Measurements from ENCODE around the gene HUNK.

The HUNK gene

DNA sequence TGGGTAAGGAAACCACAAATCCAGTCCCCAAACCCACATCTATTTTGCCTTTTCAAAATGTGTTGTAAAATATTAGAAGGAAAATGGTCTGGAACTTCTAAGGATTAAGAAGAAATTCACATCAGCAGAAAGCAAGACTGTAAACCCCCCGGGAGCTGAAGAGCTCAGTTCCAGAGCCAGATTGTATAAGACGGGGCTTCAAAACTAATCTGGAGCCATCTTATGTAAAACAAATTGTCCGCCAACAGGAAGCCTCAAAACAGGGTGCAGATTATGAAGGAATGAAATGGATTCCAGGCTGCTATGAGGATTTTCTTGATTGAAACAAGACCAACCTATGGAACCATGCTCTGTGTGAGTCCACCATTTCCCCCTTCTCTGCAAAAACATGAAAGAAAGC is 25.1 kb upstream of the HUNK start:
- Histone ChIP-seq H3K27me3 (replicated peaks; ENCODE audit: insufficient read depth, low read length) (no peaks in the 10 kb centered on the region), H3K9me3 (replicated peaks; ENCODE audit: insufficient read depth, low read length) (no peaks in the 10 kb centered on the region), H4K20me1 (ENCODE audit: insufficient read depth, low read length) (no peaks in the 10 kb centered on the region), H3K36me3 (replicated peaks; ENCODE audit: insufficient read depth, low read length) (no peaks in the 10 kb centered on the region), H2AFZ (ENCODE audit: low read length) (no peak overlapping the region), H3K4me2 (ENCODE audit: low read depth, low read length) (no peak overlapping the region), H3K27ac (ENCODE audit: low read length) (no peak overlapping the region), H3K79me2 (ENCODE audit: low read length) (no peaks in the 10 kb centered on the region), H3K4me3 (ENCODE audit: low read length) (no peak overlapping the region), H3F3A (ENCODE audit: insufficient read depth, low read length) (no peaks in the 10 kb centered on the region), H3K4me1 (ENCODE audit: low read length) (no peaks in the 10 kb centered on the region), H3K9me2 (replicated peaks; ENCODE audit: insufficient read depth, low read length) (no peaks in the 10 kb centered on the region), H3K9ac (ENCODE audit: low read length) (no peak overlapping the region)
- no peak for TF ChIP-seq EZH2 (optimal IDR thresholded peaks at IDR 0.05; ENCODE audit: low read depth, low read length)
- no peak for DNase-seq

- H3K79me2 ChIP-seq (ENCODE audit: low read length) = no peaks in the 10 kb centered on the region
- no peaks in the 10 kb centered on the region for H3K36me3 ChIP-seq (replicated peaks; ENCODE audit: insufficient read depth, low read length)
- H2AFZ ChIP-seq (ENCODE audit: low read length) = no peak overlapping the region
- H3K9ac ChIP-seq (ENCODE audit: low read length) = no peak overlapping the region
- H3K27me3 ChIP-seq (replicated peaks; ENCODE audit: insufficient read depth, low read length) = no peaks in the 10 kb centered on the region
- no peak overlapping the region for H3K4me3 ChIP-seq (ENCODE audit: low read length)
- no peaks in the 10 kb centered on the region for H3K9me3 ChIP-seq (replicated peaks; ENCODE audit: insufficient read depth, low read length)
- no peaks in the 10 kb centered on the region for H3K4me1 ChIP-seq (ENCODE audit: low read length)
- H3F3A ChIP-seq (ENCODE audit: insufficient read depth, low read length) = no peaks in the 10 kb centered on the region
- H3K9me2 ChIP-seq (replicated peaks; ENCODE audit: insufficient read depth, low read length) = no peaks in the 10 kb centered on the region
- H3K4me2 ChIP-seq (ENCODE audit: low read depth, low read length) = no peak overlapping the region
- no peak overlapping the region for H3K27ac ChIP-seq (ENCODE audit: low read length)
- H4K20me1 ChIP-seq (ENCODE audit: insufficient read depth, low read length) = no peaks in the 10 kb centered on the region
- no peak for DNase-seq
- TF ChIP-seq, protein P1, sequence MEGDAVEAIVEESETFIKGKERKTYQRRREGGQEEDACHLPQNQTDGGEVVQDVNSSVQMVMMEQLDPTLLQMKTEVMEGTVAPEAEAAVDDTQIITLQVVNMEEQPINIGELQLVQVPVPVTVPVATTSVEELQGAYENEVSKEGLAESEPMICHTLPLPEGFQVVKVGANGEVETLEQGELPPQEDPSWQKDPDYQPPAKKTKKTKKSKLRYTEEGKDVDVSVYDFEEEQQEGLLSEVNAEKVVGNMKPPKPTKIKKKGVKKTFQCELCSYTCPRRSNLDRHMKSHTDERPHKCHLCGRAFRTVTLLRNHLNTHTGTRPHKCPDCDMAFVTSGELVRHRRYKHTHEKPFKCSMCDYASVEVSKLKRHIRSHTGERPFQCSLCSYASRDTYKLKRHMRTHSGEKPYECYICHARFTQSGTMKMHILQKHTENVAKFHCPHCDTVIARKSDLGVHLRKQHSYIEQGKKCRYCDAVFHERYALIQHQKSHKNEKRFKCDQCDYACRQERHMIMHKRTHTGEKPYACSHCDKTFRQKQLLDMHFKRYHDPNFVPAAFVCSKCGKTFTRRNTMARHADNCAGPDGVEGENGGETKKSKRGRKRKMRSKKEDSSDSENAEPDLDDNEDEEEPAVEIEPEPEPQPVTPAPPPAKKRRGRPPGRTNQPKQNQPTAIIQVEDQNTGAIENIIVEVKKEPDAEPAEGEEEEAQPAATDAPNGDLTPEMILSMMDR (IDR thresholded peaks at IDR 0.05; ENCODE audit: low read length) = no peak
- no peak for TF ChIP-seq EZH2 (optimal IDR thresholded peaks at IDR 0.05; ENCODE audit: low read depth, low read length)
- no peak for TF ChIP-seq EZH2phosphoT487 (IDR thresholded peaks at IDR 0.05; ENCODE audit: low read length)
Measured at GRCh38 chr21:31848326-31848985, 24.4 kb upstream of the HUNK start.

DNA sequence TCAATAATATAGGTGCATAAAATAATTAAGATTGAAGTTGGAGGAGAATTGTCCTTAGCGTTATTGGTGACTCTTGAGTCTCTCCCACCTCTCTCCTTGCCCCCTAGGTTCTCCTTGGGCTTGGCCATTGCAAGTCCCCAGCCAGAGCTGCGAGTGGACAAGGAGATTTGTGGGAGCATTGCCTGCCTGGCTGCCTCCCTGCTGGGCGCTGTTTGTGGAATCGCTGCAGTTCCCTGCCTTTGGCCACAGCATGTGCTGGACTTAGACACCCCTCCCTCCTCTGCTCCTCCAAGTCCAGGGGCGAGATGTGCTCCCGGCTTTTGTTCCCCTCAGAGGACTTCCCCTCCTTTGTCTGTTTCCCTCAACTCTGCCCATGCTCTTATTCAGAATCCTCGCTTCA is 21.9 kb upstream of the HUNK start:
- Histone ChIP-seq H3F3A (ENCODE audit: insufficient read depth, low read length) (no peaks in the 10 kb centered on the region), H3K27me3 (replicated peaks; ENCODE audit: insufficient read depth, low read length) (no peaks in the 10 kb centered on the region), H4K20me1 (ENCODE audit: insufficient read depth, low read length) (no peaks in the 10 kb centered on the region), H2AFZ (ENCODE audit: low read length) (no peak overlapping the region), H3K79me2 (ENCODE audit: low read length) (no peaks in the 10 kb centered on the region), H3K4me1 (ENCODE audit: low read length) (no peaks in the 10 kb centered on the region), H3K9me3 (replicated peaks; ENCODE audit: insufficient read depth, low read length) (no peaks in the 10 kb centered on the region), H3K4me3 (ENCODE audit: low read length) (no peak overlapping the region), H3K4me2 (ENCODE audit: low read depth, low read length) (no peak overlapping the region), H3K36me3 (replicated peaks; ENCODE audit: insufficient read depth, low read length) (no peaks in the 10 kb centered on the region), H3K9me2 (replicated peaks; ENCODE audit: insufficient read depth, low read length) (no peaks in the 10 kb centered on the region), H3K27ac (ENCODE audit: low read length) (no peak overlapping the region), H3K9ac (ENCODE audit: low read length) (no peak overlapping the region)
- TF ChIP-seq EZH2phosphoT487 (IDR thresholded peaks at IDR 0.05; ENCODE audit: low read length) (no peak), EZH2 (optimal IDR thresholded peaks at IDR 0.05; ENCODE audit: low read depth, low read length) (no peak)
- TF ChIP-seq, protein P1 (IDR thresholded peaks at IDR 0.05; ENCODE audit: low read length) = no peak
- DNase-seq = no peak

DNA sequence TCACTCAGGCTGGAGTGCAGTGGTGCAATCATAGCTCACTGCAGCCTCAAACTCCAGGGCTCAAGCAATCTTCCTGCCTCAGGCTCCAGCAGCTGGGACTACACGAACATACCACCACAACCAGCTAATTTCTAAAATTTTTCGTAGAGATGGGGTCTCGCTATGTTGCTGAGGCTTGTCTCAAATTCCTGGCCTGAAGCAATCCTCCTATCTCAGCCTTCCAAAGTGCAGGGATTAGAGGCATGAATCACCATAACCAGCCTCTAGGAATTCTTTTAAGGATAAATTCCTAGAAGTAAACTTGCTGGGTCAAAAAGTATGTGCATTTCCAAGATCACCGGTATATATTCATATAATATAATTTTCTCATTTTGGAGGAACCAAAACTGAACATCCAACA is 17.6 kb upstream of the HUNK start:
- no peaks in the 10 kb centered on the region for H3K9me2 ChIP-seq (replicated peaks; ENCODE audit: insufficient read depth, low read length)
- no peak overlapping the region for H3K4me3 ChIP-seq (ENCODE audit: low read length)
- H4K20me1 ChIP-seq (ENCODE audit: insufficient read depth, low read length) = no peaks in the 10 kb centered on the region

More for the DNA sequence above, 17.6 kb upstream of the HUNK start:
- Histone ChIP-seq H3K27ac (ENCODE audit: low read length) (no peak overlapping the region), H3K9ac (ENCODE audit: low read length) (no peak overlapping the region), H3F3A (ENCODE audit: insufficient read depth, low read length) (no peaks in the 10 kb centered on the region), H3K36me3 (replicated peaks; ENCODE audit: insufficient read depth, low read length) (no peaks in the 10 kb centered on the region), H3K79me2 (ENCODE audit: low read length) (no peaks in the 10 kb centered on the region), H2AFZ (ENCODE audit: low read length) (no peak overlapping the region), H3K4me2 (ENCODE audit: low read depth, low read length) (no peak overlapping the region), H3K4me1 (ENCODE audit: low read length) (no peaks in the 10 kb centered on the region), H3K27me3 (replicated peaks; ENCODE audit: insufficient read depth, low read length) (no peaks in the 10 kb centered on the region), H3K9me3 (replicated peaks; ENCODE audit: insufficient read depth, low read length) (no peaks in the 10 kb centered on the region)
- no peak for DNase-seq
- no peak for TF ChIP-seq EZH2 (optimal IDR thresholded peaks at IDR 0.05; ENCODE audit: low read depth, low read length)
- no peak for TF ChIP-seq EZH2phosphoT487 (IDR thresholded peaks at IDR 0.05; ENCODE audit: low read length)
- TF ChIP-seq, protein P1 (IDR thresholded peaks at IDR 0.05; ENCODE audit: low read length) = no peak

Data from MM.1S (cell line).